CD4-positive, alpha-beta T cell treated with Interleukin-4 for 4 hours (primary cell): ENCODE measurements around the gene ZNF692.

Experiments
- DNase-seq: peaks from one replicate; pipeline ENCODE4 v3.0.0-alpha.2; 2020

Gene ZNF692

GRCh38 chr1:248873993-248874533 is 15.2 kb upstream of the ZNF692 start:
- DNase-seq: peak; percentile 87

GRCh38 chr1:248873409-248873992 is 14.6 kb upstream of the ZNF692 start:
- peak; percentile 92 for DNase-seq

GRCh38 chr1:248872752-248873408 is 14.0 kb upstream of the ZNF692 start:
- no peak for DNase-seq

GRCh38 chr1:248871837-248872401 is 13.0 kb upstream of the ZNF692 start:
- DNase-seq: no peak

- peak; percentile 79 for DNase-seq
Measured at GRCh38 chr1:248862998-248863881, 4.4 kb upstream of the ZNF692 start.

GRCh38 chr1:248862695-248862997 is 3.8 kb upstream of the ZNF692 start:
- DNase-seq: no peak

- DNase-seq: no peak
Measured at GRCh38 chr1:248861616-248862015, 2.7 kb upstream of the ZNF692 start.

- DNase-seq: no peak
Measured at GRCh38 chr1:248860007-248860406, 1.1 kb upstream of the ZNF692 start.

GRCh38 chr1:248858096-248858890 is 592 bp downstream of the ZNF692 start:
- peak; percentile 17 for DNase-seq

- DNase-seq: no peak
Measured at GRCh38 chr1:248857749-248858095, 1.2 kb downstream of the ZNF692 start.

GRCh38 chr1:248857201-248857600 is 1.7 kb downstream of the ZNF692 start:
- DNase-seq: no peak

GRCh38 chr1:248856176-248856575 is 2.7 kb downstream of the ZNF692 start:
- DNase-seq: no peak

- DNase-seq: no peak
Measured at GRCh38 chr1:248855580-248855979, 3.3 kb downstream of the ZNF692 start.

- DNase-seq: peak; percentile 53
Measured at GRCh38 chr1:248853663-248854375, 5.1 kb downstream of the ZNF692 start.

- no peak for DNase-seq
Measured at GRCh38 chr1:248852481-248853405, 6.1 kb downstream of the ZNF692 start.

- DNase-seq: no peak
Measured at GRCh38 chr1:248851390-248851789, 7.5 kb downstream of the ZNF692 start.

GRCh38 chr1:248850536-248851251 is 8.2 kb downstream of the ZNF692 start:
- no peak for DNase-seq

GRCh38 chr1:248850124-248850523 is 8.8 kb downstream of the ZNF692 start:
- DNase-seq: no peak

- DNase-seq: no peak
Measured at GRCh38 chr1:248849637-248850036, 9.2 kb downstream of the ZNF692 start.

- no peak for DNase-seq
Measured at GRCh38 chr1:248849152-248849551, 9.7 kb downstream of the ZNF692 start.
